Activated CD8-positive, alpha-beta T cell treated with anti-CD3 and anti-CD28 coated beads for 36 hours (primary cell): Measurements from ENCODE around the gene TMEM132D. TPM values are rescaled to one million over a fixed set of nuclear protein-coding genes. Genes with fewer than 3 reads are reported as not detected.

Experiments
- ATAC-seq: fragments of 200-7000 bp; cut with Tn5 transposase; one replicate; pipeline ENCODE4 v1.10.0; 2021; ENCODE audit warnings: mild to moderate bottlenecking, moderate library complexity
- CTCF ChIA-PET: fragments of 350-600 bp; sonication (Branson Sonifier 250); formaldehyde crosslinking; loops from one replicate; lab custom pipeline; 2021; ENCODE audit warnings: antibody characterized with exemption; lab: Charles Lee
- POLR2A ChIA-PET: fragments of 350-600 bp; sonication (Branson Sonifier 250); formaldehyde crosslinking; loops from one replicate; lab custom pipeline; 2021; ENCODE audit warnings: antibody characterized with exemption; lab: Charles Lee
- DNase-seq: peaks from one replicate; pipeline ENCODE4 v3.0.0-alpha.2; 2020
- H3K27ac Mint-ChIP-seq: one replicate; pipeline ENCODE4 v1.8.0; 2021; ENCODE audit warnings: mild to moderate bottlenecking, mixed read lengths
- H3K27me3 Mint-ChIP-seq: one replicate; pipeline ENCODE4 v1.8.0; 2021; ENCODE audit warnings: mixed read lengths
- H3K36me3 Mint-ChIP-seq: one replicate; pipeline ENCODE4 v1.8.0; 2021; ENCODE audit warnings: low read depth, mixed read lengths
- H3K4me1 Mint-ChIP-seq: one replicate; pipeline ENCODE4 v1.8.0; 2021; ENCODE audit warnings: low read depth, mixed read lengths
- H3K4me3 Mint-ChIP-seq: one replicate; pipeline ENCODE4 v1.8.0; 2021; ENCODE audit warnings: mild to moderate bottlenecking, moderate library complexity, mixed read lengths
- H3K9me3 Mint-ChIP-seq: one replicate; pipeline ENCODE4 v1.8.0; 2021; ENCODE audit warnings: mixed read lengths
- intact Hi-C: fragments of 100-400 bp; cut with micrococcal nuclease; formaldehyde crosslinking; loops from one replicate; pipeline ENCODE4 v1.10.0; 2022
- total RNA-seq, 2 experiments: library from RNA; stranded (reverse); gene quantifications; one replicate each; pipeline ENCODE4 v1.2.3, GENCODE V29; 2021
- TF ChIP-seq, protein P1 (sequence below): fragments of 200-600 bp; IDR thresholded peaks from one replicate; pipeline ENCODE4 v1.8.0; 2022; ENCODE audit warnings: antibody characterized with exemption, mild to moderate bottlenecking

The TMEM132D gene
- total RNA-seq, 2 experiments from 2014 or later, result not detected

DNA sequence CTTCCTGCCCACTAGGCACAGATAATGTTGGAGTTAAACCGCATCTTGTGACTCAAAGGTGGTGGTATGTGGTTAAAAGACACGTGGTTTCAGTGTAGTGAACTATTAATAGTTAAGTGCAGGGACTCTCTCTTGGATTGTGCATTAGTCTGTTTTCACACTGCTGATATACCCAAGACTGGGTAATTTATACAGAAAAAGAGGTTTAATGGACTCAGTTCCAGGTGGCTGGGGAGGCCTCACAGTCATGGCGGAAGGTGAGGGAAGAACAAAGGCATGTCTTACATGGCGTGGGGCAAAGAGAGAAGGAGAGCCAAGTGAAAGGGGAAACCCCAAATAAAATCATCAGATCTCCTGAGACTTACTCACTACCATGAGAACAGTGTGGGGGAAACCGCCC is 688.3 kb downstream of the TMEM132D start:
- TF ChIP-seq, protein P1, sequence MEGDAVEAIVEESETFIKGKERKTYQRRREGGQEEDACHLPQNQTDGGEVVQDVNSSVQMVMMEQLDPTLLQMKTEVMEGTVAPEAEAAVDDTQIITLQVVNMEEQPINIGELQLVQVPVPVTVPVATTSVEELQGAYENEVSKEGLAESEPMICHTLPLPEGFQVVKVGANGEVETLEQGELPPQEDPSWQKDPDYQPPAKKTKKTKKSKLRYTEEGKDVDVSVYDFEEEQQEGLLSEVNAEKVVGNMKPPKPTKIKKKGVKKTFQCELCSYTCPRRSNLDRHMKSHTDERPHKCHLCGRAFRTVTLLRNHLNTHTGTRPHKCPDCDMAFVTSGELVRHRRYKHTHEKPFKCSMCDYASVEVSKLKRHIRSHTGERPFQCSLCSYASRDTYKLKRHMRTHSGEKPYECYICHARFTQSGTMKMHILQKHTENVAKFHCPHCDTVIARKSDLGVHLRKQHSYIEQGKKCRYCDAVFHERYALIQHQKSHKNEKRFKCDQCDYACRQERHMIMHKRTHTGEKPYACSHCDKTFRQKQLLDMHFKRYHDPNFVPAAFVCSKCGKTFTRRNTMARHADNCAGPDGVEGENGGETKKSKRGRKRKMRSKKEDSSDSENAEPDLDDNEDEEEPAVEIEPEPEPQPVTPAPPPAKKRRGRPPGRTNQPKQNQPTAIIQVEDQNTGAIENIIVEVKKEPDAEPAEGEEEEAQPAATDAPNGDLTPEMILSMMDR, result no peak
- intact Hi-C loops, result no loop called here
- Mint-ChIP-seq H3K4me1 (no peaks in the 10 kb centered on the region), H3K36me3 (no peaks in the 10 kb centered on the region), H3K27me3 (no peaks in the 10 kb centered on the region), H3K27ac (no peak overlapping the region), H3K4me3 (no peak overlapping the region), H3K9me3 (peaks cover 23% of the 10 kb centered on the region)
- no peak for DNase-seq
- POLR2A ChIA-PET, result no interaction called here
- CTCF ChIA-PET, result no interaction called here
- ATAC-seq, result no peak

DNA sequence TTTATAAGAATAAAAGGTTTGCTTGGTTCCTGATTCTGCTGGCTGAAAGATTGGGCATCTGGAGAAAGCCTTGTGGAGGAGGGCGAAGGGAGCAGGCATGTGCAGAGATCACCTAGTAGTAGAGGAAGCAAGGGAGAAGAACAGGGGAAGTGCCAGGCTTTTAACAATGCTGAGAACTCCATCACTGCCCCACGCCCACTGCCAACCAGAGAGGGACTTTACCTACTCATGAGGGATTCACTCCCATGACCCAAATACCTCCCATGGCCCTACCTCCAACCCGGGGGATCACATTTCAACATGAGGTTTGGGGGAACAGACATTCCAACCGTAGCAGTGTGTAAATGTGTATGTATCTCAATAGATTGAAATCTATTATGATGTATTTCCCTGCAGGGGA is 690.3 kb downstream of the TMEM132D start:
- Mint-ChIP-seq H3K27me3 (no peaks in the 10 kb centered on the region), H3K27ac (no peak overlapping the region), H3K4me3 (no peak overlapping the region), H3K4me1 (no peaks in the 10 kb centered on the region), H3K9me3 (peaks cover 19% of the 10 kb centered on the region), H3K36me3 (no peaks in the 10 kb centered on the region)
- CTCF ChIA-PET, result no interaction called here
- POLR2A ChIA-PET, result no interaction called here
- ATAC-seq (no peak), DNase-seq (no peak)
- TF ChIP-seq, protein P1, result no peak
- intact Hi-C loops, result no loop called here

GRCh38 chr12:129211862-129212630 is 691.8 kb downstream of the TMEM132D start:
- no peak for ATAC-seq
- intact Hi-C loops, result no loop called here
- ChIA-PET POLR2A (no interaction called here), CTCF (no interaction called here)
- peaks cover 16% of the 10 kb centered on the region for H3K9me3 Mint-ChIP-seq
- H3K36me3 Mint-ChIP-seq, result no peaks in the 10 kb centered on the region
- no peak overlapping the region for H3K4me3 Mint-ChIP-seq
- H3K27me3 Mint-ChIP-seq, result no peaks in the 10 kb centered on the region
- H3K27ac Mint-ChIP-seq, result no peak overlapping the region
- no peaks in the 10 kb centered on the region for H3K4me1 Mint-ChIP-seq
- DNase-seq, result no peak
- TF ChIP-seq, protein P1, result no peak

- Mint-ChIP-seq H3K4me3 (no peak overlapping the region), H3K9me3 (no peaks in the 10 kb centered on the region), H3K4me1 (no peaks in the 10 kb centered on the region), H3K36me3 (no peaks in the 10 kb centered on the region), H3K27me3 (peaks cover 1% of the 10 kb centered on the region), H3K27ac (no peak overlapping the region)
- DNase-seq (no peak), ATAC-seq (no peak)
- ChIA-PET CTCF (no interaction called here), POLR2A (no interaction called here)
- TF ChIP-seq, protein P1, result no peak
- intact Hi-C loops, result no loop called here
Measured at GRCh38 chr12:129208566-129208965, 695.3 kb downstream of the TMEM132D start.

- CTCF ChIA-PET, result no interaction called here
- Mint-ChIP-seq H3K36me3 (no peaks in the 10 kb centered on the region), H3K27me3 (peaks cover 1% of the 10 kb centered on the region), H3K4me1 (no peaks in the 10 kb centered on the region), H3K27ac (no peak overlapping the region), H3K9me3 (no peaks in the 10 kb centered on the region), H3K4me3 (no peak overlapping the region)
- TF ChIP-seq, protein P1, result no peak
- intact Hi-C loops, result no loop called here
- DNase-seq (no peak), ATAC-seq (no peak)
- POLR2A ChIA-PET, result no interaction called here
Measured at GRCh38 chr12:129207084-129207483, 696.7 kb downstream of the TMEM132D start.
